Activated B cell treated with CpG ODN at 0.5 μM for 24 hours (primary cell): ENCODE measurements around the gene UBE2Z. TPM values are rescaled to one million over a fixed set of nuclear protein-coding genes. Genes with fewer than 3 reads are reported as not detected.

ENCODE experiments used
- ATAC-seq: fragments of 200-7000 bp; cut with Tn5 transposase; one replicate; pipeline ENCODE4 v1.10.0; 2021; ENCODE audit warnings: low read depth, mild to moderate bottlenecking, moderate library complexity
- CTCF ChIA-PET: fragments of 350-600 bp; sonication (Branson Sonifier 250); formaldehyde crosslinking; loops from one replicate; lab custom pipeline; 2021; ENCODE audit warnings: antibody characterized with exemption; lab: Charles Lee
- POLR2A ChIA-PET: fragments of 350-600 bp; sonication (Branson Sonifier 250); formaldehyde crosslinking; loops from one replicate; lab custom pipeline; 2021; ENCODE audit warnings: antibody characterized with exemption; lab: Charles Lee
- DNase-seq: peaks from one replicate; pipeline ENCODE4 v3.0.0; 2022
- H3K27ac Mint-ChIP-seq: one replicate; pipeline ENCODE4 v1.8.0; 2020; ENCODE audit warnings: mixed read lengths
- H3K27me3 Mint-ChIP-seq: one replicate; pipeline ENCODE4 v1.8.0; 2021; ENCODE audit warnings: mixed read lengths
- H3K36me3 Mint-ChIP-seq: one replicate; pipeline ENCODE4 v1.8.0; 2021; ENCODE audit warnings: low read depth, mixed read lengths
- H3K4me1 Mint-ChIP-seq: one replicate; pipeline ENCODE4 v1.8.0; 2021; ENCODE audit warnings: mixed read lengths
- H3K4me3 Mint-ChIP-seq: one replicate; pipeline ENCODE4 v1.8.0; 2020; ENCODE audit warnings: mild to moderate bottlenecking, mixed read lengths
- H3K9me3 Mint-ChIP-seq: one replicate; pipeline ENCODE4 v1.8.0; 2020; ENCODE audit warnings: mixed read lengths
- CTCF ChIP-seq: fragments of 200-600 bp; IDR thresholded peaks from one replicate; pipeline ENCODE4 v1.8.0; 2022; ENCODE audit warnings: antibody characterized with exemption, mild to moderate bottlenecking
- intact Hi-C: fragments of 100-400 bp; cut with micrococcal nuclease; formaldehyde crosslinking; loops from one replicate; pipeline ENCODE4 v1.15.1; 2024
- total RNA-seq: library from RNA; stranded (reverse); gene quantifications from 2 replicates; pipeline ENCODE4 v1.2.3, GENCODE V29; 2022

Gene UBE2Z
- total RNA-seq, 1 donor from 2014 or later = 154 TPM

- no peak for ATAC-seq
- POLR2A ChIA-PET = interaction anchor here (0.9 to 1.2 kb wide), 3 partner anchors 13 to 68 kb away, joined by 3 read pairs; partner anchors contain the start of genes ATP5MC1 and IGF2BP1
- CTCF ChIA-PET = no interaction called here
- no peaks in the 10 kb centered on the region for H3K4me1 Mint-ChIP-seq
- H3K9me3 Mint-ChIP-seq = no peaks in the 10 kb centered on the region
- no peaks in the 10 kb centered on the region for H3K27me3 Mint-ChIP-seq
- intact Hi-C loops = loop anchor here (1.0 kb wide), 1 partner anchor 103 kb away; no protein-coding TSS in a partner anchor
- no peak for DNase-seq
- no peak for TF ChIP-seq CTCF
- peak overlapping the region; percentile 64 for H3K27ac Mint-ChIP-seq
- H3K36me3 Mint-ChIP-seq = peaks cover 91% of the 10 kb centered on the region
- no peak overlapping the region for H3K4me3 Mint-ChIP-seq
Observed at GRCh38 chr17:48928876-48929811, 20.9 kb downstream of the UBE2Z start.

GRCh38 chr17:48929812-48930165 is 21.6 kb downstream of the UBE2Z start:
- no peaks in the 10 kb centered on the region for H3K27me3 Mint-ChIP-seq
- intact Hi-C loops = loop anchor here (1.0 kb wide), 1 partner anchor 103 kb away; no protein-coding TSS in a partner anchor
- DNase-seq = no peak
- ChIA-PET POLR2A (interaction anchor here (0.9 to 1.3 kb wide), 4 partner anchors 12 to 67 kb away, joined by 3 to 4 read pairs (median 3); partner anchors contain the start of genes ATP5MC1, IGF2BP1 and SNF8), CTCF (no interaction called here)
- TF ChIP-seq CTCF = no peak
- no peak for ATAC-seq
- H3K4me1 Mint-ChIP-seq = no peaks in the 10 kb centered on the region
- H3K9me3 Mint-ChIP-seq = no peaks in the 10 kb centered on the region
- no peak overlapping the region for H3K4me3 Mint-ChIP-seq
- no peak overlapping the region for H3K27ac Mint-ChIP-seq
- peaks cover 92% of the 10 kb centered on the region for H3K36me3 Mint-ChIP-seq

GRCh38 chr17:48930435-48930873 is 22.2 kb downstream of the UBE2Z start:
- H3K9me3 Mint-ChIP-seq = no peaks in the 10 kb centered on the region
- H3K27me3 Mint-ChIP-seq = no peaks in the 10 kb centered on the region
- intact Hi-C loops = no loop called here
- DNase-seq = no peak
- H3K27ac Mint-ChIP-seq = peak overlapping the region; percentile 65
- no peaks in the 10 kb centered on the region for H3K4me1 Mint-ChIP-seq
- ChIA-PET POLR2A (interaction anchor here (0.9 to 1.3 kb wide), 4 partner anchors 11 to 67 kb away, joined by 3 to 4 read pairs (median 3); partner anchors contain the start of genes ATP5MC1, IGF2BP1 and SNF8), CTCF (no interaction called here)
- no peak overlapping the region for H3K4me3 Mint-ChIP-seq
- peaks cover 90% of the 10 kb centered on the region for H3K36me3 Mint-ChIP-seq
- ATAC-seq = no peak
- no peak for TF ChIP-seq CTCF

GRCh38 chr17:48933035-48933434 is 24.8 kb downstream of the UBE2Z start:
- Mint-ChIP-seq H3K4me1 (no peaks in the 10 kb centered on the region), H3K27ac (no peak overlapping the region), H3K9me3 (no peaks in the 10 kb centered on the region), H3K4me3 (no peak overlapping the region), H3K36me3 (peaks cover 84% of the 10 kb centered on the region), H3K27me3 (no peaks in the 10 kb centered on the region)
- ATAC-seq (no peak), DNase-seq (no peak)
- ChIA-PET POLR2A (interaction anchor here (0.8 kb wide), 1 partner anchor 12 kb away, joined by 4 read pairs; the partner anchor contains the start of gene SNF8), CTCF (no interaction called here)
- TF ChIP-seq CTCF = no peak
- intact Hi-C loops = no loop called here
